Measurements from ENCODE around the gene PSMA6.
"Not testable (repeated sequence)": the region's sequence is repeated elsewhere in the genome, so short reads cannot be mapped to it uniquely, and the experiment has no call there.

PSMA6 gene

DNA sequence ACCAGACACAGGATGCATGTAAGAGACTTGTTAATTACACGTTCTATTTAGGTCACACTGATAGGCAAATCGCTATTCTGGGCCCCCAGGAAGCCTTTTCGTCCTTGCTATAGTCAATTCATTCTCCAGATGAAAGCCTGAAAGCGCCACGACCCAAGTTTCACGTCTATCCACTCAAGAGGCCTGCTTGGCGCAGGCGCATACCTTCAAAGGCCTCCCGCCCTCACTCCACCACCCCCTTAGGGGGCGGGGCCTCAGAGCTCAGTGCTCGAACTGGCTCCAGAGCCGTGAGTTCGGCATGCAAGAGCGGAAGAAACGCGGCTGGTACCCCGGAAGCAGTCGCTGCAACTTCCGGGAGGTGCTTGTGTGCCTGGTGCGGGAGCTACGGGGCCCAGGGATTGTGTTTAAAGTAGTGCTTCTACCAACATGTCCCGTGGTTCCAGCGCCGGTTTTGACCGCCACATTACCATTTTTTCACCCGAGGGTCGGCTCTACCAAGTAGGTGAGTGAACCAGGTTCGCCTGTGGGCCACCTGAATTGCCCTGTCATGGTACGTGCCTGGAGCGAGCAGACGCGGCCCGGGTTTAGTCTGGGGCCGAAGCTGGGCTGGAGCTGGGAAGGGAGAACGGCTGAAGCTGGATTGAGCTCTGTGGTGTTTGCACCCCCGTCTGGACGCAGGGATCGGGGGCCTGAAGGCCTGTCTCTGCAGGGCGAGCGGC is at the start of gene PSMA6:
Gene PSMA6, plus strand, starts transcription at position 332 of the 719 bp plus-strand sequence. Its CDS starts 95 bp downstream, at position 427.
- H3K36me3 Mint-ChIP-seq: peaks cover 6% of the 10 kb centered on the region
- no peaks in the 10 kb centered on the region for H3K9me3 Mint-ChIP-seq (ENCODE audit: low read depth)
- H3K27me3 Mint-ChIP-seq: no peaks in the 10 kb centered on the region
- peak within 1 kb of the TSS; percentile 99 for H3K4me3 Mint-ChIP-seq
- peak within 1 kb of the TSS; percentile 99 for H3K27ac Mint-ChIP-seq
- H3K4me1 Mint-ChIP-seq (ENCODE audit: low read depth): peaks cover 42% of the 10 kb centered on the region

DNA sequence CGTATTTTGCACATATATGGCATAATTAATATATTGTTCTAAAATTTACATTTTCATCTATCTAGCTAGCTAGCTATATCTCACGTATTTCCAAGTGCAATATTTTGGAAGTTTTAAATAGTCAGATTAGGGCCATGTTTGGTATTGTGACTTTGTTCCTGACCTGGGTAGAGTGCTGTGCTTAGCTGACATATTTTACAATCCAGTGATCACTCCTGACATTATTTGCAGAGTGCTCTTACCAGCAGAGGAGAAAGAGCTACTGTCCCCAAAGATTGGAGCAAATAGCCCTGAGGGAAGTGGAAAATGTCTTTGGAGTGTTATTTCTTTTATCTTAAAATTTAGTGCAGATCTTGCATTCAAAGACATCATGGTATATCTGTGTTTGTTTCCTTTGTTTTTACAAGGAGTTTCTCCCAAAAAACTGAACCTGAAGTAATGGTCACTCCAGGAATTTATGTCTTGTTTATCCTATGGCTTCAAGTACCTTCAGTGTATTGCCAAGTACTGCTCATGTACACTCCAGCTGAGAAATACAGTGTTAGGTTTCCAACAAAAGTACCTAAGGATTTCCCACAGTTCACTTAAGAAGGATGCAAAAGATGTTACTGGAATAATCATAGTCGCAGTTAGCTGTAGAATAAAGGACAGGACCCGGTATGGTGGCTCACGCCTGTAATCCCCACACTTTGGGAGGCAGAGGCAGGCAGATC is 49.4 kb upstream of the PSMA6 start:
- Mint-ChIP-seq H3K4me1 (ENCODE audit: low read depth) (peaks cover 11% of the 10 kb centered on the region), H3K27ac (no peak overlapping the region), H3K27me3 (no peaks in the 10 kb centered on the region), H3K36me3 (peaks cover 12% of the 10 kb centered on the region), H3K9me3 (ENCODE audit: low read depth) (no peaks in the 10 kb centered on the region), H3K4me3 (no peak overlapping the region)

DNA sequence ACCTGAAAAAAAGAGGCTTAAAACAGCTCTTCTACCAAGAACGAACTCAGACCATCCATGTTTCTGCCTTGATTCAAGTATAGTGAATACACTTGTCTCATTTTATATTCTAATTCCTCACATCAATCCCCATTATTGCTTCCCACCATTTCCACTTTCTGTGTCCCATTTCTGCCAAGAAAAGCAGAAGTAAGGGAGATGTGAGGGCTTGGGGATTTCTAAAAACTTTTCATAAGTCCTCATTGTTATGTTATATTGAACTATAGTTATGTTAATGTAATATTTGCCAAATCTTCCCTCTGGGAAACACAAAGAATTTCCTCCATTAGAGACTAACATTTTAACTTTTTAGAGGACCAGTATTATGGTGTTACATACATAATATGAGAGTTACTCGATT is 48.2 kb upstream of the PSMA6 start:
- peaks cover 14% of the 10 kb centered on the region for H3K36me3 Mint-ChIP-seq
- no peaks in the 10 kb centered on the region for H3K9me3 Mint-ChIP-seq (ENCODE audit: low read depth)
- no peaks in the 10 kb centered on the region for H3K27me3 Mint-ChIP-seq
- H3K4me3 Mint-ChIP-seq: no peak overlapping the region
- H3K4me1 Mint-ChIP-seq (ENCODE audit: low read depth): peaks cover 13% of the 10 kb centered on the region
- no peak overlapping the region for H3K27ac Mint-ChIP-seq

DNA sequence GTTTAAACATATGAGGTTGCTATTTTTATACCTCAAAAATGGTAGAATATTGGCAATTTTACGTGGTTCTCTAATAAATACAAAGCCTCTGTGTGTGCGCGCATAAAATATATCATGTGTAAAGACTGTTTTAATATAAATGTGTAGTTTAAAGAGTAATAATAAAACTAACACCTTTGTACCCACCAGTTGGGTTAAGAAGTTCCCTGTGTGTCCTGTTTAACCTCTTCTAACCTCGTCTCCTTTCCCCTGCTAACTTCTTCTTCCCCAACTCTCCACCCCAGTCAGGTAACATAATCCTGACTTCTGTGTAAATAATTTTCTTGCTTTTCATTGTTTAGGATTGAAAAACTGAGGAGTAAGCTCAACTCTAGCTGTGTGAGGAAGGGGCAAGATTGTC is 47.6 kb upstream of the PSMA6 start:
- no peak overlapping the region for H3K4me3 Mint-ChIP-seq
- H3K36me3 Mint-ChIP-seq: peaks cover 12% of the 10 kb centered on the region
- no peaks in the 10 kb centered on the region for H3K27me3 Mint-ChIP-seq

DNA sequence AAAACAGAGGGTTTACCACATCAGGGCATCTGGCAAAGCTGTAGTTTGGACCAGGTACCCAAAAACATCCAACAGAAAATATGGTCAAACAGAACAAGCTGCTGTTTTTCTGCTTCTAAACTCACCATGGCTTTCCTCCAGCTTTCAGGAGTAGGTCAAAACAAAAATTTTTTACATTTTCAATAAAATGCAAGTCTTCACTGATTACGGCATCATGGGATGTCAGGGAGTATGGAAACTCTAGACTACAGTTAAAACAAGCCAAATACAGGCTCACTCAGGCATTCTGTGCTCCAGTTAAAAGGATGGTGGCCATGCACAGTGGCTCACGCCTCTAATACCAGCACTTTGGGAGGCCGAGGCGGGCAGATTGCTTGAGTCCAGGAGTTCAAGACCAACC is 47.1 kb upstream of the PSMA6 start:
- H3K27me3 Mint-ChIP-seq: no peaks in the 10 kb centered on the region
- H3K9me3 Mint-ChIP-seq (ENCODE audit: low read depth): no peaks in the 10 kb centered on the region
- no peak overlapping the region for H3K4me3 Mint-ChIP-seq
- no peak overlapping the region for H3K27ac Mint-ChIP-seq
- peaks cover 12% of the 10 kb centered on the region for H3K36me3 Mint-ChIP-seq
- H3K4me1 Mint-ChIP-seq (ENCODE audit: low read depth): peaks cover 10% of the 10 kb centered on the region

More for the DNA sequence above, 47.6 kb upstream of the PSMA6 start:
- Mint-ChIP-seq H3K27ac (no peak overlapping the region), H3K4me1 (ENCODE audit: low read depth) (peaks cover 10% of the 10 kb centered on the region), H3K9me3 (ENCODE audit: low read depth) (no peaks in the 10 kb centered on the region)

DNA sequence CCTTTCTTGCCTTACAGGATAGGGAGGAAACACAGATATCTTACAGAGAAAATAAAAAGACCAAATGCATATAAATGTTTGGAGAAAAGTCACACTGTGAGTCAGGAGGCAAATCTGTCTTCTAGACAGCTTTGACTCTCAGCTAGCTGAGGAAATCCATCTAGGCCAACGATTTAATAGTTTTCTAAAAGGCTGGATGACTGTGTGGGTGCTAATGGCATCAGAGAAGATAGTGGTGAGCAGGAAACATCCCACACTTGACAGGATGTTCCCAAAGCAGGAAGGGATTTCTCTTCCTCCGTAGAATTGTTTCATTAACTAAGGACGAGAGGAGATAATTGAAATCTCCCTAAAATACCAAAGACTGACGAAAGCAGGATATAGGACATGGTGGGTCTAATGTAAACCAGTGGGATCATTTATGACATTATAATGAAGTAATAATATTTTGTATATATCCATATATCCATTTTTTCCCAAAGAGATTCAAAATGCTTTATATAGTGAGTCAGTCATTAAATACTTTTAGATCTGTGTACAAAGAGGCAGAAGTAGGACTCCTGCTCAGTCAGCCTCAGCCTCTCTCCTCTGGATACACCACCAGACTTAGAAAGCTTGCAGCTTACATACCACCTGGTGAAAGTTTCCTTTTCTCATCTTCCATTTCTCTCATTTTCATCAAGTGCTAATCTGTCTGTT is 44.3 kb upstream of the PSMA6 start:
- peak overlapping the region; percentile 30 for H3K27ac Mint-ChIP-seq
- no peak overlapping the region for H3K4me3 Mint-ChIP-seq
- peaks cover 7% of the 10 kb centered on the region for H3K36me3 Mint-ChIP-seq
- peaks cover 10% of the 10 kb centered on the region for H3K4me1 Mint-ChIP-seq (ENCODE audit: low read depth)
- no peaks in the 10 kb centered on the region for H3K27me3 Mint-ChIP-seq
- no peaks in the 10 kb centered on the region for H3K9me3 Mint-ChIP-seq (ENCODE audit: low read depth)

DNA sequence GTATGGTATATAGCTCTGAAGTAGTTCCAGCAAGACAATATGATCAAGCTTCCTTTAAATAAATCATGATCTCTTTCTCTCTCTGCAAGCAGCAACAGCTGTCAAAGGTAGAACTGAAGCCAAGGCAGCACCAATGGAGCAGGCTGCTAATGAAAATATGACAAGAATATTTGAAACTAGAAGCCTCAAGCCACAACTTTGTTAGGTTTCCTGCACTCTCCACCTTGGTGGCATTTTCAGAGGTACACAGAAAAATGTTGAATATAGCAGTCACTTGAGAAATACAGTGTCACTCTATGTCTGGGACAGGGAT is 43.8 kb upstream of the PSMA6 start:
- Mint-ChIP-seq H3K9me3 (ENCODE audit: low read depth) (no peaks in the 10 kb centered on the region), H3K27ac (peak overlapping the region; percentile 30), H3K36me3 (peaks cover 7% of the 10 kb centered on the region)

DNA sequence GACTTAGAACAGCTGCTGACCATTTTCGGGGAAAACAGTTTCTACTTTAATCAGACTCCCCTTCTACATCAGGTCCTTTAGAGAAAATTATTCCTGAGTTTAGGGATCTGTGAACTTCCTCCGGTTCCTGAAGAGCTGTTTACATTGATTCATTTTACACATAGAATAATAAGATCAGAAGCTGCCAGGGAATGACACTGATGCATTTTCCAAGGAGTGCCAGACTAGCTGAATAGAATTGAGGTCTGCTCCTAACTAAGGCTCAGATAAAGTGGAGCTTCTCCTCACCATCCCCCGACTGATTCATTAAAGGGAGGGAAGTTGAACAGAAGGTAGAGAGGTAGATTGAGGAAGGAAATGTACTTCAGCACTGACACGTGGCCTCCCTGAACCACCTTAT is 41.9 kb upstream of the PSMA6 start:
- Mint-ChIP-seq H3K36me3 (peaks cover 14% of the 10 kb centered on the region), H3K4me3 (no peak overlapping the region), H3K4me1 (ENCODE audit: low read depth) (peaks cover 24% of the 10 kb centered on the region), H3K27ac (no peak overlapping the region), H3K9me3 (ENCODE audit: low read depth) (no peaks in the 10 kb centered on the region), H3K27me3 (no peaks in the 10 kb centered on the region)

More for the DNA sequence above, 43.8 kb upstream of the PSMA6 start:
- Mint-ChIP-seq H3K27me3 (no peaks in the 10 kb centered on the region), H3K4me3 (no peak overlapping the region), H3K4me1 (ENCODE audit: low read depth) (peaks cover 11% of the 10 kb centered on the region)

DNA sequence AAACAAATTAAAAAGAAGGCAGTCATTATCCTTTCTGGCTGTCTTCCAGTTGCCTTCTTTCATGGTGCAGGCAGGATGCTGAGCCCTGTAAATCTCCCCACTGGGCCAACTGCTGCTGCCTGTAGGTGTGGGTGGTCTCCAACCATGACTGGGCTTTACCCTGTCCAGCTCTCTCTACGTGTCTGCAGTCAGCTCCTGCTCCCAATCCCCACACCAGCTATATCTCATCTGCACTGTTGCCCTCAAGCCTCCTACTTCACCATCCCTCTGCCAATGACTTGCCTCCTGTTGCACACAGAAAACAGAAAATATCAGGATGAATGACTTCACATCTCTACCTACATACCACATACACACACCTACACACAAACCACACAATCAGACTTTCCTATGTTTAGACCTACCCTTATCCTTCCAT is 39.7 kb upstream of the PSMA6 start:
- peak overlapping the region; percentile 1 for H3K4me3 Mint-ChIP-seq
- no peaks in the 10 kb centered on the region for H3K27me3 Mint-ChIP-seq
- no peaks in the 10 kb centered on the region for H3K9me3 Mint-ChIP-seq (ENCODE audit: low read depth)
- H3K4me1 Mint-ChIP-seq (ENCODE audit: low read depth): peaks cover 23% of the 10 kb centered on the region
- peaks cover 18% of the 10 kb centered on the region for H3K36me3 Mint-ChIP-seq
- peak overlapping the region; percentile 16 for H3K27ac Mint-ChIP-seq

DNA sequence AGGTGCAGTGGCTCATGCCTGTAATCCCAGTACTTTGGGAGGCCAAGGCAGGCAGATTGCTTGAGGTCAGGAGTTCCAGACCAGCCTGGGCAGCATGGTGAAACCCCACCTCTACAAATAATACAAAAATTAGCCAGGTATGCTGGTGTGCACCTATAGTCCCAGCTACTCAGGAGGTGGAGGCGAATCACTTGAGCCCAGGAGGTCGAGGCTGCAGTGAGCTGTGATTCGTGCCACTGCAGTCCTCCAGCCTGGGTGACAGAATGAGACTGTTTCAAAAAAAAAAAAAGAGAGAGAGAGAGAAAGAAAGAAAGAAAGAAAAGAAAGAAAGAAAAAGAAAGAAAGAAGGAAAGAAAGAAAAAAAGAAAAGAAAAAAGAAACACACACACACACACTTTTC is 39.1 kb upstream of the PSMA6 start:
- Mint-ChIP-seq H3K27ac (peak overlapping the region; percentile 16), H3K36me3 (peaks cover 18% of the 10 kb centered on the region), H3K4me1 (ENCODE audit: low read depth) (peaks cover 23% of the 10 kb centered on the region)
- H3K4me3 Mint-ChIP-seq; H3K27me3 Mint-ChIP-seq; H3K9me3 Mint-ChIP-seq (ENCODE audit: low read depth): not testable (repeated sequence)

DNA sequence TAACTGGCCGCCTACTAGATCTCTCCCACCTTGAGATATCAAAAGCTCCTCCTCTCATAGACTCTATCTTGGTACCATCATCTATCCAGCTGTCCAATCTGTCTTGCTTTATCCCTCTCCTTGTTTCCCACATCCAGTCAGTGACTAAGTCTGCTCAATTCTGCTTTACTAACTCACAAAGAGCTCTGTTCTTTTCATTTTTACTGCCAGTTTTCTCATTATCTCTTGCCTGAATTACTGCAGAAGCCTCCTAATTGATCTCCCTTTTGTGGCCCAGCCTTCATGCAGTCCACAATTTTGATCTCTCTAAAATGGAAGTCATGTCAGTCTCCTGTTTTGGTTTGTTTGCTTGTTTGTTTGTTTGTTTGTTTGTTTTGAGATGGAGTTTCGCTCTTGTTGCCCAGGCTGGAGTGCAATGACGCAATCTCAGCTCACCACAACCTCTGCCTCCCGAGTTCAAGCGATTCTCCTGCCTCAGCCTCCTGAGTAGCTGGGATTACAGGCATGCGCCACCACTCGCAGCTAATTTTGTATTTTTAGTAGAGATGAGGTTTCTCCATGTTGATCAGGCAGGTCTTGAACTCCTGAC is 38.1 kb upstream of the PSMA6 start:
- not testable (repeated sequence) for H3K4me3 Mint-ChIP-seq; H3K27me3 Mint-ChIP-seq; H3K9me3 Mint-ChIP-seq (ENCODE audit: low read depth)
- H3K27ac Mint-ChIP-seq: peak overlapping the region; percentile 4
- peaks cover 15% of the 10 kb centered on the region for H3K36me3 Mint-ChIP-seq
- peaks cover 21% of the 10 kb centered on the region for H3K4me1 Mint-ChIP-seq (ENCODE audit: low read depth)

DNA sequence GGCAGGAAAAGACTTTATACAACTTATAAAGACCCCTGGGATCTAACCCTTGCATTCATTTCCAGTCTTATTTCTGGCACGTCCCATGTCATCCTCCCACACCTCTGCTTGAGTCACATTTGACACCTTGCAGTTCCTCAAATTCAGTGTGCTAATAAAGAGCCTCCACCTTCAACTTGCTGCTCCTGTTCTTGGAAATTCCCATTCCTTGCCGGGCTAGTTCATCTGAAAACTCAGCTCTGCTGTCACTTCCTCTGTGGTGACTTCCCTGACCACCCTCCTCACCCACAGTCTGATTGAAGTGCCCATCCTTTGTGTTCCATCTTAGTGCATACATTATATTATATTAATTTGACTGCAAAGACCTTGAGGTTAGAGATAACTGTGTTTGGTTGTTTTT is 37.4 kb upstream of the PSMA6 start:
- Mint-ChIP-seq H3K27ac (peak overlapping the region; percentile 64), H3K4me1 (ENCODE audit: low read depth) (peaks cover 21% of the 10 kb centered on the region), H3K9me3 (ENCODE audit: low read depth) (no peaks in the 10 kb centered on the region), H3K27me3 (no peaks in the 10 kb centered on the region), H3K4me3 (peak overlapping the region; percentile 44), H3K36me3 (peaks cover 15% of the 10 kb centered on the region)

DNA sequence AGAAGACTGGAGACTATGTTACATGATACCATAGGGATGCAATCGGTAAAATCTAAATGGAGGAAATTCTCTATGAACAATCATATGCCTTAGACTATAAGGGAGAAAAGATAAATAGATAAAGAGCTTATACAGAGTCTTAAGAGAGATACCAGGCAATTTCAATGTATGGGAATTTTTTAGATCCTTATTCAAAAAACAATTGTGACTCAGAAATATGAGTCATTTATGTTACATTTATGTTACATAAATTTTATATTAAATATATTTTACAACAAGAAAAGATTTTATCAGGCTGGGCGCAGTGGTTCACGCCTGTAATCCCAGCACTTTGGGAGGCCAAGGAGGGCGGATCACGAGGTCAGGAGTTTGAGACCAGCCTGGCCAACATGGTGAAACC is 36.5 kb upstream of the PSMA6 start:
- Mint-ChIP-seq H3K4me3 (no peak overlapping the region), H3K4me1 (ENCODE audit: low read depth) (peaks cover 21% of the 10 kb centered on the region), H3K27ac (no peak overlapping the region), H3K27me3 (no peaks in the 10 kb centered on the region), H3K36me3 (peaks cover 21% of the 10 kb centered on the region), H3K9me3 (ENCODE audit: low read depth) (no peaks in the 10 kb centered on the region)

DNA sequence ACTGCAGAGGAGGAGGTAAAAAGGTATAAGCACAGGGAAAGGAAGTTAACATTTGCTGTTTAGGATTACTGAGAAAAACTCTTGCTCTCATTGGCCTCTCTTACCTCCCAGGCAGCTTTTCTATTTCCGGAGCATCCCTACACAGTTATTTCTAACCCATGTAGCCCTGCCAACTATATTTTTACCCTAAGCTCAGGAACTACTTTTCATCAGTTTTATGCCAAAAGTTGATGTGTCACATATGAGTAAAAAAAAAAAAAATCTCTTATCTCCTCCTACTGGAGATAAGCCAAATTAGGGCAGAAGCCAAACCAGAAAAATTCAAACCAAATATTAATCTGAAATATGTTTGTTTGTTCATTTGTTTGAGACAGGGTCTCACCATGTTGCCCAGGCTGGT is 34.4 kb upstream of the PSMA6 start:
- peaks cover 18% of the 10 kb centered on the region for H3K4me1 Mint-ChIP-seq (ENCODE audit: low read depth)
- no peaks in the 10 kb centered on the region for H3K9me3 Mint-ChIP-seq (ENCODE audit: low read depth)
- no peak overlapping the region for H3K27ac Mint-ChIP-seq
- peaks cover 19% of the 10 kb centered on the region for H3K36me3 Mint-ChIP-seq
- no peaks in the 10 kb centered on the region for H3K27me3 Mint-ChIP-seq
- H3K4me3 Mint-ChIP-seq: no peak overlapping the region

DNA sequence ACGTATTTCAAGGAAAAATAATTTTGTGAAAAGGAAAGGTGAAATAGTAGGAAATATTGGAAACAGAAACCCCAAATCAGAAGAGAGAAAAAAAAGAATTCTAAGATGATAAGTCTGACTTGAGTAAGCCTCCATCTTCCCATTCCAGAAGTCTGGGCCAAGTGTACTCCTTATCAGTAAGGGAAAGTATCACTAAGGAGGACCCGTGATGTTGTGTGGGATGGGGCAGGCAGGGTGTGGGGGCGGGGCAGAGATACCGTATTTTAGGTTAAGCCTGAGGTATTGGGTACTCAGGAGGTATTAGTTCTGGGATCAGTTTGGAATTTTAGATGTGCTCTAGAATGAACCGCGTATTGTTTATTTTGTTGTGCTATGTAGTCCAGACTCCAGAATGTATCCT is 33.8 kb upstream of the PSMA6 start:
- Mint-ChIP-seq H3K9me3 (ENCODE audit: low read depth) (no peaks in the 10 kb centered on the region), H3K27ac (no peak overlapping the region), H3K4me1 (ENCODE audit: low read depth) (peaks cover 15% of the 10 kb centered on the region), H3K4me3 (no peak overlapping the region), H3K27me3 (no peaks in the 10 kb centered on the region), H3K36me3 (peaks cover 19% of the 10 kb centered on the region)

All from activated naive CD8-positive, alpha-beta T cell (primary cell).